ENCODE data around the gene SLC9A3.

SLC9A3 gene

GRCh38 chr5:533955-534742, 9.9 kb upstream of the SLC9A3 start:
- Mint-ChIP-seq H3K27ac (no peak overlapping the region), H3K27me3 (ENCODE audit: low read depth, poor library complexity) (peaks cover 46% of the 10 kb centered on the region), H3K4me1 (peaks cover 60% of the 10 kb centered on the region), H3K9me3 (peaks cover 3% of the 10 kb centered on the region), H3K36me3 (ENCODE audit: low read depth) (no peaks in the 10 kb centered on the region), H3K4me3 (no peak overlapping the region)
- no peak for TF ChIP-seq CTCF (IDR thresholded peaks at IDR 0.05)
- no peak for DNase-seq

GRCh38 chr5:533243-533954, 9.2 kb upstream of the SLC9A3 start:
- no peak for TF ChIP-seq CTCF (IDR thresholded peaks at IDR 0.05)
- Mint-ChIP-seq H3K27ac (no peak overlapping the region), H3K4me1 (peaks cover 61% of the 10 kb centered on the region), H3K36me3 (ENCODE audit: low read depth) (no peaks in the 10 kb centered on the region), H3K27me3 (ENCODE audit: low read depth, poor library complexity) (peaks cover 49% of the 10 kb centered on the region), H3K4me3 (no peak overlapping the region), H3K9me3 (peaks cover 3% of the 10 kb centered on the region)
- no peak for DNase-seq

GRCh38 chr5:532521-533242, 8.4 kb upstream of the SLC9A3 start:
- no peak for DNase-seq
- Mint-ChIP-seq H3K27ac (no peak overlapping the region), H3K9me3 (peaks cover 3% of the 10 kb centered on the region), H3K4me1 (peaks cover 61% of the 10 kb centered on the region), H3K4me3 (no peak overlapping the region), H3K36me3 (ENCODE audit: low read depth) (no peaks in the 10 kb centered on the region), H3K27me3 (ENCODE audit: low read depth, poor library complexity) (peaks cover 50% of the 10 kb centered on the region)
- TF ChIP-seq CTCF (IDR thresholded peaks at IDR 0.05), result no peak

- no peak for DNase-seq
- no peak for TF ChIP-seq CTCF (IDR thresholded peaks at IDR 0.05)
- Mint-ChIP-seq H3K4me1 (peaks cover 59% of the 10 kb centered on the region), H3K27ac (no peak overlapping the region), H3K9me3 (peaks cover 3% of the 10 kb centered on the region), H3K36me3 (ENCODE audit: low read depth) (no peaks in the 10 kb centered on the region), H3K27me3 (ENCODE audit: low read depth, poor library complexity) (peaks cover 53% of the 10 kb centered on the region), H3K4me3 (no peak overlapping the region)
These were observed 7.6 kb upstream of the SLC9A3 start for GRCh38 chr5:531749-532315.

GRCh38 chr5:531101-531748, 7.0 kb upstream of the SLC9A3 start:
- H3K27ac Mint-ChIP-seq, result no peak overlapping the region
- peaks cover 53% of the 10 kb centered on the region for H3K4me1 Mint-ChIP-seq
- H3K4me3 Mint-ChIP-seq, result peak overlapping the region; percentile 23
- H3K9me3 Mint-ChIP-seq, result peaks cover 3% of the 10 kb centered on the region
- H3K27me3 Mint-ChIP-seq (ENCODE audit: low read depth, poor library complexity), result peaks cover 54% of the 10 kb centered on the region
- TF ChIP-seq CTCF (IDR thresholded peaks at IDR 0.05), result no peak
- H3K36me3 Mint-ChIP-seq (ENCODE audit: low read depth), result no peaks in the 10 kb centered on the region
- DNase-seq, result peak; percentile 47

All from nephron progenitor cell (in vitro differentiated cells).